ENCODE data around the gene EFS. TPM values are rescaled to one million over a fixed set of nuclear protein-coding genes. Genes with fewer than 3 reads are reported as not detected.

Gene EFS
- total and polyA plus RNA-seq, 2 donors (not counting 1 experiment from before 2014, with no cell fraction given) = not detected

DNA sequence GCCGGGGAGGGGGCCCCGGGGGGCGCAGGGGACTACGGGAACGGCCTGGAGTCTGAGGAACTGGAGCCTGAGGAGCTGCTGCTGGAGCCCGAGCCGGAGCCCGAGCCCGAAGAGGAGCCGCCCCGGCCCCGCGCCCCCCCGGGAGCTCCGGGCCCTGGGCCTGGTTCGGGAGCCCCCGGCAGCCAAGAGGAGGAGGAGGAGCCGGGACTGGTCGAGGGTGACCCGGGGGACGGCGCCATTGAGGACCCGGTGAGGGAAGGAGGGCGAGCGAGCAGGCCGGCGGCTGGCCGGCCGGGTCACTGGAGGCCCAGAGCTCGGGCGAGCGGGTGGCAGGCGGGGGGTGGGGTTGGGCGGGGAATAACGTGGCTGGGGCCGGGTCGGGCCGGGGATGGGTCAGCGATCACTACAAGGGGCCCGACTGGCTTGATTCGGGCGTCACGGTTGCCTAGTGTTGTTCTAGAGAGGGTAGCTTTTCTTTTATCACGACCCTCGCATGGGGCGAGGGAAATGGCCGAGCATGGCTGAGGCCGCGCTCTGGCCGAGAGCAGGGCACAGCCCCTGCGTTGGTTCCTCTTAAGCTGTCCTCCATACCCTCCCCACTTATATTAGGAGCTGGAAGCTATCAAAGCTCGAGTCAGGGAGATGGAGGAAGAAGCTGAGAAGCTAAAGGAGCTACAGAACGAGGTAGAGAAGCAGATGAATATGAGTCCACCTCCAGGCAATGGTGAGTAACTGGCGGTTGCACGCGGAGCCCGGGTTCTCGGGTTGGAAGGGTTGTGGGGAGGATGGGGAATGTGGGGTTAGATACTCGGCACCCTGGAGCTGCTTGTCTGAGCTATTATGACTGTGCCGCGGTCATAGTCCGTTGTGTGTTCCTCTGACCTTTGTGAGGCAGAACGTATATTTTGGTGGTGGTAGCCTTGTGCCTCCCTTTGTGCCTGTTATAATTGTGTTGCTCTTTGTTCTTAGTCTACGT is 43.1 kb downstream of the EFS start:
- Histone ChIP-seq H3K4me2 (replicated peaks; ENCODE audit: low read depth, low read length, poor library complexity, severe bottlenecking) (peak overlapping the region; percentile 92), H3K79me2 (ENCODE audit: control insufficient read depth, insufficient read depth, low read length) (peaks cover 15% of the 10 kb centered on the region), H4K20me1 (ENCODE audit: control insufficient read depth, insufficient read depth, low read length, poor library complexity, severe bottlenecking) (peaks cover 13% of the 10 kb centered on the region), H3K9me3 (ENCODE audit: control extremely low read depth in 1 of 3, control insufficient read depth in 2 of 3, insufficient read depth in 1 of 3, low read length in 2 of 3) (no peaks in the 10 kb centered on the region), H3K27me3 (replicated peaks in 1 of 4; ENCODE audit: control extremely low read depth in 1 of 4, control insufficient read depth in 3 of 4, insufficient read depth in 4 of 4, low read length in 3 of 4) (no peaks in the 10 kb centered on the region), H2AFZ (ENCODE audit: insufficient read depth, low read depth, low read length, poor library complexity, severe bottlenecking) (peak overlapping the region; percentile 79), H3K27ac (ENCODE audit: low read length in 2 of 2) (peak overlapping the region; percentile 79 to 90), H3K9ac (ENCODE audit: low read length) (peak overlapping the region; percentile 80), H3K36me3 (replicated peaks in 1 of 2; ENCODE audit: control extremely low read depth in 1 of 2, control insufficient read depth in 1 of 2, extremely low read depth in 1 of 2, insufficient read depth in 2 of 2, low read length in 1 of 2) (peaks cover 7 to 32% of the 10 kb centered on the region in 2 experiments), H3K4me1 (ENCODE audit: control insufficient read depth in 2 of 2, insufficient read depth in 2 of 2, low read length in 2 of 2) (peaks cover 21 to 24% of the 10 kb centered on the region in 2 donors), H3K4me3 (ENCODE audit: control extremely low read depth in 1 of 5, extremely low read depth in 1 of 5, insufficient read depth in 1 of 5, low read depth in 2 of 5, low read length in 4 of 5) (peak overlapping the region; percentile 32 to 89 (median 73))
- intact Hi-C loops (cut with micrococcal nuclease) = loop anchor here (1.0 to 2.0 kb wide), 9 partner anchors 16 to 1121 kb away; partner anchors contain the start of genes ACIN1, BCL2L2, C14orf119 and HOMEZ
- CTCF ChIA-PET = interaction anchor here (0.5 to 6.7 kb wide), 19 partner anchors 15 to 1834 kb away, joined by 3 to 56 read pairs (median 6); partner anchors contain the start of genes ACIN1, BCL2L2, C14orf119 and CDH24
- Mint-ChIP-seq H3K4me1 (peaks cover 33% of the 10 kb centered on the region), H3K9me3 (ENCODE audit: insufficient read depth) (no peaks in the 10 kb centered on the region), H3K4me3 (peak overlapping the region; percentile 93), H3K27me3 (no peaks in the 10 kb centered on the region), H3K27ac (peak overlapping the region; percentile 90)
- POLR2A ChIA-PET = interaction anchor here (0.6 to 4.4 kb wide), 15 partner anchors 8 to 438 kb away, joined by 3 to 84 read pairs (median 4); partner anchors contain the start of genes ACIN1, AP1G2, BCL2L2 and C14orf119
- DNase-seq (peak; percentile 57), ATAC-seq (ENCODE audit: low read depth) (no peak)
- WGBS (ENCODE audit: insufficient coverage) = under 1% methylated on average over 36 of the region's 64 CpGs
- TF ChIP-seq EZH2 (IDR thresholded peaks at IDR 0.05; ENCODE audit: borderline replicate concordance, insufficient read depth, low read depth, low read length, poor library complexity, severe bottlenecking) = no peak
- TF ChIP-seq, protein P1, sequence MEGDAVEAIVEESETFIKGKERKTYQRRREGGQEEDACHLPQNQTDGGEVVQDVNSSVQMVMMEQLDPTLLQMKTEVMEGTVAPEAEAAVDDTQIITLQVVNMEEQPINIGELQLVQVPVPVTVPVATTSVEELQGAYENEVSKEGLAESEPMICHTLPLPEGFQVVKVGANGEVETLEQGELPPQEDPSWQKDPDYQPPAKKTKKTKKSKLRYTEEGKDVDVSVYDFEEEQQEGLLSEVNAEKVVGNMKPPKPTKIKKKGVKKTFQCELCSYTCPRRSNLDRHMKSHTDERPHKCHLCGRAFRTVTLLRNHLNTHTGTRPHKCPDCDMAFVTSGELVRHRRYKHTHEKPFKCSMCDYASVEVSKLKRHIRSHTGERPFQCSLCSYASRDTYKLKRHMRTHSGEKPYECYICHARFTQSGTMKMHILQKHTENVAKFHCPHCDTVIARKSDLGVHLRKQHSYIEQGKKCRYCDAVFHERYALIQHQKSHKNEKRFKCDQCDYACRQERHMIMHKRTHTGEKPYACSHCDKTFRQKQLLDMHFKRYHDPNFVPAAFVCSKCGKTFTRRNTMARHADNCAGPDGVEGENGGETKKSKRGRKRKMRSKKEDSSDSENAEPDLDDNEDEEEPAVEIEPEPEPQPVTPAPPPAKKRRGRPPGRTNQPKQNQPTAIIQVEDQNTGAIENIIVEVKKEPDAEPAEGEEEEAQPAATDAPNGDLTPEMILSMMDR (IDR thresholded peaks at IDR 0.05) = no peak

All from B cell (primary cell).